Muscle layer of colon (tissue), 2 donors: ENCODE results near the gene SELPLG.

Experiments
- H3K27ac ChIP-seq: one replicate; pipeline ENCODE4 v1.7.0; 2013; ENCODE audit warnings: low read depth, mild to moderate bottlenecking, low read length, moderate library complexity
- H3K27me3 ChIP-seq, 2 donors: one replicate each; pipeline ENCODE4 v1.7.0; 2013; ENCODE audit warnings: low read length in 2 of 2, mild to moderate bottlenecking in 2 of 2; ENCODE audit not compliant: insufficient read depth in 2 of 2, control insufficient read depth in 1 of 2
- H3K36me3 ChIP-seq: one replicate; pipeline ENCODE4 v1.7.0; 2013; ENCODE audit warnings: mild to moderate bottlenecking, low read length; ENCODE audit not compliant: insufficient read depth
- H3K4me1 ChIP-seq: one replicate; pipeline ENCODE4 v1.7.0; 2013; ENCODE audit warnings: mild to moderate bottlenecking, low read length; ENCODE audit not compliant: insufficient read depth
- H3K4me3 ChIP-seq, 2 donors: one replicate each; pipeline ENCODE4 v1.7.0; 2013; ENCODE audit warnings: low read length in 2 of 2, low read depth in 1 of 2, mild to moderate bottlenecking in 1 of 2, moderate library complexity in 1 of 2
- H3K9ac ChIP-seq: one replicate; pipeline ENCODE4 v1.7.0; 2013; ENCODE audit warnings: low read length
- H3K9me3 ChIP-seq: one replicate; pipeline ENCODE4 v1.7.0; 2013; ENCODE audit warnings: mild to moderate bottlenecking, low read length
- donor health status: abdominal sarcoma.
- donor health status: Adenocarcinoma of cecum.

SELPLG gene, protein sequence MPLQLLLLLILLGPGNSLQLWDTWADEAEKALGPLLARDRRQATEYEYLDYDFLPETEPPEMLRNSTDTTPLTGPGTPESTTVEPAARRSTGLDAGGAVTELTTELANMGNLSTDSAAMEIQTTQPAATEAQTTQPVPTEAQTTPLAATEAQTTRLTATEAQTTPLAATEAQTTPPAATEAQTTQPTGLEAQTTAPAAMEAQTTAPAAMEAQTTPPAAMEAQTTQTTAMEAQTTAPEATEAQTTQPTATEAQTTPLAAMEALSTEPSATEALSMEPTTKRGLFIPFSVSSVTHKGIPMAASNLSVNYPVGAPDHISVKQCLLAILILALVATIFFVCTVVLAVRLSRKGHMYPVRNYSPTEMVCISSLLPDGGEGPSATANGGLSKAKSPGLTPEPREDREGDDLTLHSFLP

DNA sequence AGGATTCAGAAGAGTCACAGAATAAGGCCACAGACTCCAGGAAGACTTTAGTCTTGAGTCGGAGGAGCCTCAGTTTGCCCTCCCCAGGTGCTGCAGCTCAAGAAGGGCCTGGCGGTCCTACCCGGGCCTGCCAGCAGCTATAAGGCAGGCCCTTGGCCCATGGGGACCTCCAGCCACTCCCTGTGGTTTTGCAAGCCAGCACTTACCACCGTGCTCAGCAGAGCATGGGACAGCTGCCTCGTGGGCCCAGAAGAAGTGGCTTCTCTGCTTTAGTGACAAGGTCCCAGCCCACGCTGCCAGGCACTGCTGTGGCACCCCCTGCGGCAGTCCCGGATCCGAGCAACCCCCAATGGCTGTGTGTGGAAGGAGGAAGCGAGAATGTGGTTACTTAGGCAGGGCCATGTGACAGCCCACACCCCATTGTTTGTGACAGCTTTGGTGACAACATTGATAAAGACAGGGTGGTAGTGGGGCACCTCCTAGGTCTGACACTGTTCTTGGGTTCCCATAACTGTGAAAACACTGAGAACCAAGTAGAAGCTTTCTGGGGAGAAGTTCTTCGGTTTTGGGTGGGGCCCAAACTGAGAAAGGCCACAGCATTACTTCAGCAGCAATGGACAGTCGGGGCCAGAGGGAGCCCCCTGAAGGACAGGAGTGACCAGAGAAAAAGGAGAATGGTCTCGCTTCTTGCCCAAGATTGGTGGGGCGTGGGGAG lies at the start of gene SELPLG:
SELPLG (minus strand) TSS at position 361 of the 715 bp plus-strand sequence. CDS start 9,587 bp downstream, outside the sequence.
- no peaks in the 10 kb centered on the region for H3K9me3 ChIP-seq
- no peak within 1 kb of the TSS for H3K9ac ChIP-seq
- H3K27ac ChIP-seq, result peak within 1 kb of the TSS; percentile 7
- no peak within 1 kb of the TSS for H3K4me3 ChIP-seq
- peaks cover 43% of the 10 kb centered on the region for H3K4me1 ChIP-seq
- H3K27me3 ChIP-seq, result no peaks in the 10 kb centered on the region
- no peaks in the 10 kb centered on the region for H3K36me3 ChIP-seq

DNA sequence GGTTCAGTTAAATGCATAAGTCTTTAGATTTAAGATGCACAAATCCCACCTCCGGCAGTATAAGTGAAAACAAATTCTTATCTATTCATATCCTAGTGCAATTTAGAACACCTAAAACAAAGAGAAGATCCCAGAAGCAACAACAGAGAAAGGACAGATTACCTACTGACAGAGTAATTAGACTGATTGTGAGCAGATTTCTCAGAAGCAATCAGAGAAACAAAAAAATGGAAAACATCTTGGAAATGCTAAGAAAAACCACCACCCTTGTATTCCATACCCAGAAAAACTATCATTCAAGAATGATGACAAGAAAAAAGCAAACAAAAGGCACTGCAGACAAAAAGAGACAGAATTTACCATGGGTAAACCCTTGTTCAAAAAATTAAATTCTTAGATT lies 47.6 kb upstream of the SELPLG start:
- no peaks in the 10 kb centered on the region for H3K9me3 ChIP-seq
- peaks cover 10% of the 10 kb centered on the region for H3K36me3 ChIP-seq
- H3K27me3 ChIP-seq, result no peaks in the 10 kb centered on the region
- H3K27ac ChIP-seq, result no peak overlapping the region
- H3K4me3 ChIP-seq, result no peak overlapping the region
- H3K4me1 ChIP-seq, result peaks cover 72% of the 10 kb centered on the region
- no peak overlapping the region for H3K9ac ChIP-seq

DNA sequence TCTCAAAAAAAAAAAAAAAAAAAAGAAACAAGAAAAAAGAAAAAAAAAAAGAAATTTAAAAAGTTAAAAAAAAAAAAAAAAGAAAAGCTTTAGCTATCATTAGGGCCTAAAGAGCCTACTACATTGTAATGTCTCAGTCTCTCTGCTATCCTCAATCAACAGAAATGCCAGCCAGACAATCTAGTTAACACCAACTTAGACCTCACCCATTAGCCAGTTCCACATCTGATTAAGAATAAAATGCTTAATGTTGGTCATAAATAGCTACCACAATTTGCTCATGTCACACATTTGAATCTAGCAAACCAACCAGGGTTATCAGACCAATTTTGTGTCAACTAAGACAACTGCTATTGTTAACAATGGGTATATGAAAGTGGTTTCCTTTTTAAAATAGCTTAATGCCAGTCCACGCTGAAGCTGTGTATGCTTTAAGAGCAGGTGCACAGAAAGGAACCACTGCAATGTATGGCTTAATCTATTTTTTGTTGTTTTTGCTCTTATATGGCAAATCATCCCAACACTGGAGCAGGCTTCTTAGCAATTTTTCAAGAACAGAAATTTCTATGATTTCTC lies 45.5 kb upstream of the SELPLG start:
- H3K4me3 ChIP-seq, result no peak overlapping the region
- peaks cover 13% of the 10 kb centered on the region for H3K36me3 ChIP-seq
- H3K27me3 ChIP-seq, result no peaks in the 10 kb centered on the region
- no peaks in the 10 kb centered on the region for H3K9me3 ChIP-seq
- no peak overlapping the region for H3K9ac ChIP-seq
- H3K27ac ChIP-seq, result peak overlapping the region; percentile 22
- peaks cover 61% of the 10 kb centered on the region for H3K4me1 ChIP-seq

GRCh38 chr12:108678104-108678730 lies 44.5 kb upstream of the SELPLG start:
- no peak overlapping the region for H3K9ac ChIP-seq
- no peaks in the 10 kb centered on the region for H3K9me3 ChIP-seq
- peaks cover 13% of the 10 kb centered on the region for H3K36me3 ChIP-seq
- H3K27me3 ChIP-seq, result no peaks in the 10 kb centered on the region
- H3K4me1 ChIP-seq, result peaks cover 54% of the 10 kb centered on the region
- peak overlapping the region; percentile 43 for H3K27ac ChIP-seq
- H3K4me3 ChIP-seq, result no peak overlapping the region

DNA sequence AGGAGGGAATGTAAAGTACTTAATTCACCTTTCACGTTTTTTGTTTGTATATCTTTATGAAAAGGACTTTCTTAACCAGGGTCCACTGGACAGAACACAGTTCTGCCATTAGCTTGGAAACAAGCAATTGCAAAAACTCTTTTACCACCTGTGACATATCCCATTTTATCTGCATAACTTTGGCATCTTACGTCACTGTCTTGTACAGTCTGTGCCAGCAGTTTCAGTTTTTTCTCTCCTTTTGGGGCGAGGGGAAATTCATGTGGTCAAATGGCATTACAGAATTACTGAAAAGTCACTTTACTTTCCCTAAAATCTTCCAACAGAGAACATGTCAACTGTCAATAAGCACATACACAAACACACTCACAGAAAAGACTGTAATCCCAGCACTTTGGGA lies 43.7 kb upstream of the SELPLG start:
- no peak overlapping the region for H3K9ac ChIP-seq
- H3K36me3 ChIP-seq, result peaks cover 13% of the 10 kb centered on the region
- H3K27me3 ChIP-seq, result no peaks in the 10 kb centered on the region
- peak overlapping the region; percentile 62 for H3K27ac ChIP-seq
- no peak overlapping the region for H3K4me3 ChIP-seq
- H3K4me1 ChIP-seq, result peaks cover 58% of the 10 kb centered on the region
- no peaks in the 10 kb centered on the region for H3K9me3 ChIP-seq

DNA sequence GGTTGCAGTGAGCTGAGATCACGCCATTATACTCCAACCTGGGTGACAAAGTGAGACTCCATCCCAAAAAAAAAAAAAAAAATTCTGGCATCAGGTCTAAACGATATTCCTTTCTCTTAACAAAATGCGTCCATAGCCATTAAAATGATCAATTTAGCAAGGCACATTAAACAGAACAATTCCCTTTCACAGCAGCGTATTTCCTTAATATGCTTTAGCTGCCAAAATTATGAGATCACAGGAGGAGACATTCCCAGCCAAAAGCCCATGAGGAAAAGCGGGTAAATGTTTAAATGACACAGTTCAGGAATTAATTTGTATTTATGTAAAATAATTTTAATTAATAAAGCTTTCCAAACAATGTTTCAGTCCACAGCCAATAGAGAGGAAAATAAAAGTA lies 43.0 kb upstream of the SELPLG start:
- H3K4me3 ChIP-seq, result no peak overlapping the region
- no peaks in the 10 kb centered on the region for H3K27me3 ChIP-seq
- no peak overlapping the region for H3K9ac ChIP-seq
- peak overlapping the region; percentile 62 for H3K27ac ChIP-seq
- no peaks in the 10 kb centered on the region for H3K9me3 ChIP-seq
- H3K4me1 ChIP-seq, result peaks cover 57% of the 10 kb centered on the region
- peaks cover 13% of the 10 kb centered on the region for H3K36me3 ChIP-seq

GRCh38 chr12:108675792-108676191 lies 42.1 kb upstream of the SELPLG start:
- Histone ChIP-seq H3K36me3 (peaks cover 13% of the 10 kb centered on the region), H3K27me3 (no peaks in the 10 kb centered on the region), H3K9me3 (no peaks in the 10 kb centered on the region), H3K27ac (peak overlapping the region; percentile 39), H3K4me1 (peaks cover 48% of the 10 kb centered on the region), H3K4me3 (no peak overlapping the region), H3K9ac (no peak overlapping the region)

DNA sequence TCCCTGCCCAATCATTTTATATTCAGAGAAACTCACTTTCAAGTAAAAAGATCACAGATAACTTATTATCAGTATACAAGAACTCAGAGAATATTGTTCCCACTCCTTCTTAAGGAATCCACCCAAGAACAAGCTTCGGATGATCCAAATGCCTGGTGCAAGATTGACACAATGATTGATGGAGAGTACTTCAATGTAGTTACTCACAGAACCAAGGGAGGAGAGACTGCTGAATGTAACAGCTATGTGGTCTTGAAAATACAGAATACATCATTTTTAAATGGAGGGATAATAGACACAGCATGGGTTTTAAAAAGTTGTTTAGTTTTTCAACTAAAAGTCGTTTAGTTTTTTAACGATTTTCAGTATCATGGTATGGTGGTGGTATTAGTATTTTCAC lies 38.4 kb upstream of the SELPLG start:
- Histone ChIP-seq H3K27ac (no peak overlapping the region), H3K4me3 (no peak overlapping the region), H3K4me1 (peaks cover 54% of the 10 kb centered on the region)

DNA sequence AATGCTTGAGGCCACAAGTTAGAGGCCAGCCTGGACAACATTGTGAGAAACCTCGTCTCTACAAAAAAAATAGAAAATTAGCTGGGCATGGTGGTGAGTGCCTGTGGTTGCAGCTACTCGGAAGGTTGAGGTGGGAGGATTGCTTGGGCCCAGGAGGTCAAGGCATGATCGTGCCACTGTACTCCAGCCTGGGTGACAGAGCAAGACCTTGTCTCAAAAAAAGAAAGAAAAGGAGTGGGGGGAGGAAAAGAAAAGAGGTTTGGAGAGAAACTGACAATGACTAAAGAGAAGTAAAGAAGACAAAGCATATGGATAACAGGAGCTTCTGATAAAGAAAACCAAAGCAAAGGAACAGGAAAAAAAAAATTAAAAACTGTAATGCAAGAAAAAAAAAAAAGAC lies 37.4 kb upstream of the SELPLG start:
- Histone ChIP-seq H3K9me3 (no peaks in the 10 kb centered on the region), H3K4me1 (peaks cover 56% of the 10 kb centered on the region), H3K36me3 (peaks cover 1% of the 10 kb centered on the region), H3K9ac (no peak overlapping the region), H3K4me3 (no peak overlapping the region), H3K27ac (no peak overlapping the region), H3K27me3 (no peaks in the 10 kb centered on the region)

More for the DNA sequence above, 38.4 kb upstream of the SELPLG start:
- Histone ChIP-seq H3K9me3 (no peaks in the 10 kb centered on the region), H3K27me3 (no peaks in the 10 kb centered on the region), H3K36me3 (peaks cover 6% of the 10 kb centered on the region), H3K9ac (no peak overlapping the region)

DNA sequence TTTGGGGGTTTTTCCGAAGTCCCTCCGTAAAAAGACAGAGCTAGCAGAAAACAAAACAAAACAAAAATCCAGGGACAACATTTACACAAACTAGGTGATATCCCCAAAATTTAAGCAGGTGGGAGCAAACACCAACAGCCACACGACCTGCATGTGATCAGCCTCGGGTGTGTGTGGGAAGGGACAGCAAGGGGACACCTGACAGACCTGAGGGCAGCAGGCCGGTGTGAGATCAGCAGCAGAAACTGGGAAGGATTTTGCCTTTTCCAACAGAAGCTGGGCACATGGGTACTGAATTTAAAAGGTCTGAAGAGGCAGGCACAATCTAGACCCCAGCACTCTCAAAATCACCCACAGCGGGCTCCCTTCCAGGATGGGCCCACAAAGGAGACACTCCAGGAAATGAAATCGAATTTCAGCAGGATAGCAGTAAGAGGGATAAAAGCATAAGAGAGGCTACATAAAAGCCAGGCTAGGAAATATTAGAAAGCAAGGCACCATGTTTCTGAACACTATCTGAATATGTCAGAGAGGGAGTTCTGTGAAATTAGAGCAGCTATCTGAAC lies 36.5 kb upstream of the SELPLG start:
- H3K27me3 ChIP-seq, result no peaks in the 10 kb centered on the region
- no peak overlapping the region for H3K4me3 ChIP-seq
- H3K27ac ChIP-seq, result no peak overlapping the region
- H3K9me3 ChIP-seq, result no peaks in the 10 kb centered on the region
- peaks cover 58% of the 10 kb centered on the region for H3K4me1 ChIP-seq
- no peaks in the 10 kb centered on the region for H3K36me3 ChIP-seq
- H3K9ac ChIP-seq, result peak overlapping the region; percentile 17

GRCh38 chr12:108668542-108668941 lies 34.8 kb upstream of the SELPLG start:
- peak overlapping the region; percentile 35 for H3K27ac ChIP-seq
- H3K4me1 ChIP-seq, result peaks cover 69% of the 10 kb centered on the region

More at GRCh38 chr12:108668542-108668941, 34.8 kb upstream of the SELPLG start:
- Histone ChIP-seq H3K4me3 (no peak overlapping the region), H3K27me3 (no peaks in the 10 kb centered on the region), H3K9ac (no peak overlapping the region), H3K36me3 (no peaks in the 10 kb centered on the region), H3K9me3 (no peaks in the 10 kb centered on the region)
